Upper lobe of left lung (tissue), 6 donors: ENCODE results near the gene KRTAP29-1. TPM values are rescaled to one million over a fixed set of nuclear protein-coding genes. Genes with fewer than 3 reads are reported as not detected.
A peak's percentile ranks its signal among the peaks of the same experiment; 100 is the strongest.
"Not testable (repeated sequence)": the region's sequence is repeated elsewhere in the genome, so short reads cannot be mapped to it uniquely, and the experiment has no call there.

Experiments
- ATAC-seq, 2 donors: fragments of 200-7000 bp; cut with Tn5 transposase; one replicate each; pipeline ENCODE4 v1.9.1; 2022; ENCODE audit warnings: mild to moderate bottlenecking in 2 of 2, moderate library complexity in 2 of 2; ENCODE audit not compliant: low FRiP score in 2 of 2
- DNase-seq, 2 donors: peaks; one replicate each; pipeline ENCODE4 v3.0.0-alpha.2; 2019 to 2020
- H3K27ac ChIP-seq, 4 donors: fragments of 200-600 bp; sonication (generic); one replicate each; pipeline ENCODE4 v1.5.1; 2016 to 2019
- H3K27me3 ChIP-seq, 4 donors: fragments of 200-600 bp; sonication (generic); one replicate each; pipeline ENCODE4 v1.5.1; 2017 to 2019
- H3K36me3 ChIP-seq, 4 donors: fragments of 200-600 bp; sonication (generic); one replicate each; pipeline ENCODE4 v1.5.1; 2016 to 2019
- H3K4me1 ChIP-seq, 4 donors: fragments of 200-600 bp; sonication (generic); one replicate each; pipeline ENCODE4 v1.5.1; 2018 to 2019
- H3K4me3 ChIP-seq, 4 donors: fragments of 200-600 bp; sonication (generic); one replicate each; pipeline ENCODE4 v1.5.1; 2017 to 2019; ENCODE audit warnings: mild to moderate bottlenecking in 2 of 4, moderate library complexity in 1 of 4
- H3K9me3 ChIP-seq, 4 donors: fragments of 200-600 bp; sonication (generic); one replicate each; pipeline ENCODE4 v1.5.1; 2018 to 2019
- EP300 ChIP-seq, 4 donors: sonication (generic); formaldehyde crosslinking; IDR thresholded peaks; one replicate each; pipeline ENCODE4 v1.5.1; 2017; ENCODE audit warnings: antibody characterized with exemption in 4 of 4, control low read depth in 2 of 4
- POLR2A ChIP-seq, 4 donors: fragments of 450-650 bp; IDR thresholded peaks; one replicate each; pipeline ENCODE4 v1.5.1; 2016 to 2017; ENCODE audit warnings: antibody characterized with exemption in 4 of 4, mild to moderate bottlenecking in 2 of 4
- POLR2AphosphoS5 ChIP-seq, 2 donors: sonication (generic); formaldehyde crosslinking; IDR thresholded peaks; one replicate each; pipeline ENCODE4 v1.5.1; 2017; ENCODE audit warnings: antibody characterized with exemption in 2 of 2
- WGBS, 2 donors: methylation state at CpG; one replicate each; pipeline ENCODE4 v1.1.5; 2017 to 2018; 5-methylcytosine and 5-hydroxymethylcytosine counted together
- total RNA-seq, 6 donors: library from RNA; depleted of rRNA in 4 of 6; stranded (reverse); fragments of >200 nt in 4 of 6; gene quantifications; one replicate each; pipeline versions ENCODE4 v1.1.0 to v1.2.1, GENCODE V29; 2016 to 2021
- TF ChIP-seq, protein P1 (sequence below), 6 experiments: fragments of 450-650 bp in 4 of 6; fragments of 200-600 bp in 2 of 6; sonication (generic) in 2 of 6; IDR thresholded peaks; one replicate each; pipeline ENCODE4 v1.5.1; 2016 to 2019; ENCODE audit warnings: antibody characterized with exemption in 6 of 6
- donor health status: DM: no; HTN: no; CAD: no; lungs with moderate emphysema.
- donor health status: DM: no; HTN: yes; CAD: no; lungs with severe emphysema.

The KRTAP29-1 gene
- total RNA-seq, 6 donors from 2014 or later = not detected

DNA sequence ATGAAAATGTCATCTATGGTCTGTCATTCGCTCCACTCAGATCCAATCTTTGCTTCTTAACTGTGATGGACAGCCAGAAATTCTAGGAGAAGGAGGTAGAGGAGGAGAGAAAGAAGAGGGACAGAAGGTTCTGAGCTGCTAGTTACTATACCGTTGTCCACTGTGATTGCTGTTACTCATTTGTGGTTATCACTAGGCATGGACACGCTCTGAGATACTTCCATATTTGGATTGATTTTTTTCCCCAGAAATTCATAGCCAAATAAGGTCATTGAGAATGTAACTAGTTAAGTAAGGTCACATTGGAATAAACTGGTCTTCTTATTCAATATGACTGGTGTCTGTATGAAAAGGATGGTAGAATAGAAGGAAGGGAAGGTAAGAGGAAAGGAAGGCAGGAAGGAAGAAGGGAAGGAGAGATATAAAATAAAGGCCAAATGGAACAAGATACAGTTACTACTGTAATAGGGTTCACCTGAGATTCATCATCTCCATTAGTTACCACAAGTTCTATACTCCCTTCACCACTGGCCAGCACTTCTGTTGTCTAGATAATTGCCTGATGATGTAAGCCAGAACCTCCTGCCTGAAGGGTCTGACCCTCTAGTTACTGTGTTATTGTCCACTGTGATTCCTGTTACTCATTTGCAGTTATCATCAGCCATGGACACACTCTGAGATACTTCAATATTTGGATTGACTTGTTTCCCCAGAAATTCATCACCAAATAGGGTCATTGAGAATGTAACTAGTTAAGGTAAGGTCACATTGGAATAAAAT is 24.3 kb downstream of the KRTAP29-1 start:
- TF ChIP-seq POLR2AphosphoS5 (IDR thresholded peaks at IDR 0.05) (no peak), POLR2A (IDR thresholded peaks at IDR 0.05) (no peak), EP300 (IDR thresholded peaks at IDR 0.05) (no peak)
- TF ChIP-seq, protein P1, sequence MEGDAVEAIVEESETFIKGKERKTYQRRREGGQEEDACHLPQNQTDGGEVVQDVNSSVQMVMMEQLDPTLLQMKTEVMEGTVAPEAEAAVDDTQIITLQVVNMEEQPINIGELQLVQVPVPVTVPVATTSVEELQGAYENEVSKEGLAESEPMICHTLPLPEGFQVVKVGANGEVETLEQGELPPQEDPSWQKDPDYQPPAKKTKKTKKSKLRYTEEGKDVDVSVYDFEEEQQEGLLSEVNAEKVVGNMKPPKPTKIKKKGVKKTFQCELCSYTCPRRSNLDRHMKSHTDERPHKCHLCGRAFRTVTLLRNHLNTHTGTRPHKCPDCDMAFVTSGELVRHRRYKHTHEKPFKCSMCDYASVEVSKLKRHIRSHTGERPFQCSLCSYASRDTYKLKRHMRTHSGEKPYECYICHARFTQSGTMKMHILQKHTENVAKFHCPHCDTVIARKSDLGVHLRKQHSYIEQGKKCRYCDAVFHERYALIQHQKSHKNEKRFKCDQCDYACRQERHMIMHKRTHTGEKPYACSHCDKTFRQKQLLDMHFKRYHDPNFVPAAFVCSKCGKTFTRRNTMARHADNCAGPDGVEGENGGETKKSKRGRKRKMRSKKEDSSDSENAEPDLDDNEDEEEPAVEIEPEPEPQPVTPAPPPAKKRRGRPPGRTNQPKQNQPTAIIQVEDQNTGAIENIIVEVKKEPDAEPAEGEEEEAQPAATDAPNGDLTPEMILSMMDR (IDR thresholded peaks at IDR 0.05) = no peak
- H3K27me3 ChIP-seq = no peaks in the 10 kb centered on the region
- no peak overlapping the region for H3K4me3 ChIP-seq
- no peaks in the 10 kb centered on the region for H3K36me3 ChIP-seq
- ATAC-seq = no peak
- no peaks in the 10 kb centered on the region for H3K4me1 ChIP-seq
- WGBS, 2 donors = 87 to 88% methylated on average over 3 of the region's 3 CpGs
- DNase-seq = no peak
- no peak overlapping the region for H3K27ac ChIP-seq
- no peaks in the 10 kb centered on the region for H3K9me3 ChIP-seq

DNA sequence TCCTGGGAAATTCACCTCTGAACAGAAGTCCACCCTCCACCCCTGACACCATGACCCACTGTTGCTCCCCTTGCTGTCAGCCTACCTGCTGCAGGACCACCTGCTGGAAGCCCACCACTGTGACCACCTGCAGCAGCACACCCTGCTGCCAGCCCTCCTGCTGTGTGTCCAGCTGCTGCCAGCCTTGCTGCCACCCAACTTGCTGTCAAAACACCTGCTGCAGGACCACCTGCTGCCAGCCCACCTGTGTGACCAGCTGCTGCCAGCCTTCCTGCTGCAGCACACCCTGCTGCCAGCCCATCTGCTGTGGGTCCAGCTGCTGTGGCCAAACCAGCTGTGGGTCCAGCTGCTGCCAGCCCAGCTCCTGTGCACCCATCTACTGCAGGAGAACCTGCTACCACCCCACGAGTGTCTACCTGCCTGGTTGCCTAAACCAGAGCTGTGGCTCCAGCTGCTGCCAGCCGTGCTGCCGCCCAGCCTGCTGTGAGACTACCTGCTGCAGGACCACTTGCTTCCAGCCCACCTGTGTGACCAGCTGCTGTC is 26.9 kb downstream of the KRTAP29-1 start, which contains the start of gene KRTAP9-7:
KRTAP9-7 (plus strand) TSS at position 51 of the 543 bp plus-strand sequence; CDS start at position 51, 0 bp downstream.
- H3K27me3 ChIP-seq, H3K27ac ChIP-seq, H3K4me3 ChIP-seq, H3K4me1 ChIP-seq, ATAC-seq, H3K36me3 ChIP-seq, H3K9me3 ChIP-seq: not testable (repeated sequence)
- peak in 1 of 2 donors; percentile 54 for DNase-seq
- WGBS, 2 donors = 80% methylated on average over 3 of the region's 3 CpGs; no CpG with 5 or more reads in 1 of the 2 donors

DNA sequence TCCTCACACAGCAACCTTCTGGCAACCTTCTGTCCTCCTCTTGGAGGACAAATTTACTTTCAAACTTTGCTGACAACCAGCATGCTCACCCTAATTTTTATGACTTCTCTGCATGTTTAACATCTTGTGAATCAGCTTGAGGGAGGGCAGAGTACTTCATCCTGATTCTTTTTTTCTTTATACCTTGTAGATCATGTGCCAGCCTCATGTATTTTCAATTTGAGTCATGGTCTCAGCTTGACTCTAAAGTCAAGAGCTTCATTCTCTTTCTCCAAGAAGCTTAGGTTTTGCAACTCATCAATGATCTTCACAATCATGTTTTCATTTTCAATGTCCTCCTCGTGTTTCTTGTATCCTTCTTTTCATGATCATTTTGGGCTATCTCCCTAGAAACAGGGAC is 30.8 kb downstream of the KRTAP29-1 start:
- Histone ChIP-seq H3K4me3 (no peak overlapping the region), H3K27ac (no peak overlapping the region), H3K9me3 (no peaks in the 10 kb centered on the region), H3K4me1 (no peaks in the 10 kb centered on the region), H3K36me3 (no peaks in the 10 kb centered on the region), H3K27me3 (no peaks in the 10 kb centered on the region)
- DNase-seq = no peak
- no peak for ATAC-seq
- TF ChIP-seq POLR2A (IDR thresholded peaks at IDR 0.05) (no peak), EP300 (IDR thresholded peaks at IDR 0.05) (no peak), POLR2AphosphoS5 (IDR thresholded peaks at IDR 0.05) (no peak)
- TF ChIP-seq, protein P1 (IDR thresholded peaks at IDR 0.05) = no peak
- WGBS, 2 donors = 42% methylated on average over 1 of the region's 1 CpG; no CpG with 5 or more reads in 1 of the 2 donors

DNA sequence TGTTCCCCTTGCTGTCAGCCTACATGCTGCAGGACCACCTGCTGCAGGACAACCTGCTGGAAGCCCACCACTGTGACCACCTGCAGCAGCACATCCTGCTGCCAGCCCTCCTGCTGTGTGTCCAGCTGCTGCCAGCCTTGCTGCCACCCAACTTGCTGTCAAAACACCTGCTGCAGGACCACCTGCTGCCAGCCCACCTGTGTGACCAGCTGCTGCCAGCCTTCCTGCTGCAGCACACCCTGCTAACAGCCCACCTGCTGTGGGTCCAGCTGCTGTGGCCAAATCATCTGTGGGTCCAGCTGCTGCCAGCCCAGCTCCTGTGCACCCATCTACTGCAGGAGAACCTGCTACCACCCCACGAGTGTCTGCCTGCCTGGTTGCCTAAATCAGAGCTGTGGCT is 31.3 kb downstream of the KRTAP29-1 start:
- DNase-seq, H3K4me3 ChIP-seq, H3K4me1 ChIP-seq, ATAC-seq, H3K9me3 ChIP-seq, H3K27me3 ChIP-seq, H3K27ac ChIP-seq, H3K36me3 ChIP-seq: not testable (repeated sequence)
- WGBS, 2 donors = no CpG with 5 or more reads among the region's 1 CpG

DNA sequence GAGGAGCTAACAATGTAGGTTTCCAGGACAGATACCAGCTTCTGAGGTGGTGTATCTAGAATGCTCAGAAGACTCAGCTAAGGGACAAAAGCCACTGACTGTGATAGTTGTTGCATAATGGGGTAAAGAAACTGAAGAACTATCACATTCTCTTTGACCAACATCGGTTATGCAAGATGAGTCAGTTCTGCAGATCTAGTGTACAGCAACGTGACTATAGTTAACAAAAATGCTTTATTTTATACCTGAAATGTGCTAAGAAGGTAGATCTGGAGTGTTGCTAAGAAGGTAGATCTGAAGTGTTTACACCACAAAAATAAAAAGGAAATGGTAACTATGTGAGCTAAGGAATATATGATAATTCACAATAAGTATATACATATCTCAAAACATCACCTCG is 34.9 kb downstream of the KRTAP29-1 start:
- H3K36me3 ChIP-seq = no peaks in the 10 kb centered on the region
- H3K27ac ChIP-seq = no peak overlapping the region
- H3K4me1 ChIP-seq = no peaks in the 10 kb centered on the region
- H3K27me3 ChIP-seq = no peaks in the 10 kb centered on the region
- 81% methylated on average over 3 of the region's 3 CpGs; no CpG with 5 or more reads in 1 of the 2 donors for WGBS, 2 donors
- DNase-seq (no peak), ATAC-seq (no peak)
- TF ChIP-seq EP300 (IDR thresholded peaks at IDR 0.05) (no peak), POLR2A (IDR thresholded peaks at IDR 0.05) (no peak), POLR2AphosphoS5 (IDR thresholded peaks at IDR 0.05) (no peak)
- TF ChIP-seq, protein P1 (IDR thresholded peaks at IDR 0.05) = no peak
- H3K4me3 ChIP-seq = no peak overlapping the region
- H3K9me3 ChIP-seq = no peaks in the 10 kb centered on the region

DNA sequence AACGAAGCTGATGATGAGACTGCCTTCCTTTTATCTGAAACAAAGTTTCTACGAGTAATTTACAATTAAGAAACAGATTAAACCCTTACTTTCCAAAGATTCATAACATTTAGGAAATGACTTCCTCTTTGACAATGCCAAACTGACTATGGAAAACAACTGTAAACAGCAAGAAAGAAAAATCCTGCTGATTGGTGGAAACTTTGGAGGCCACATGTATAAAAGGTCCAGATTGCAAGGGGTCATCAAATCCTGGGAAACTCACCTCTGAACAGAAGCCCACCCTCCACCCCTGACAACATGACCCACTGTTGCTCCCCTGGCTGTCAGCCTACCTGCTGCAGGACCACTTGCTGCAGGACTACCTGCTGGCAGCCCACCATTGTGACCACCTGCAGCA is 37.6 kb downstream of the KRTAP29-1 start, which contains the start of gene KRTAP9-6:
KRTAP9-6 (plus strand) TSS at position 301 of the 400 bp plus-strand sequence; CDS start at position 301, 0 bp downstream.
- 27 to 39% methylated on average over 2 of the region's 2 CpGs for WGBS, 2 donors
- no peaks in the 10 kb centered on the region for H3K27me3 ChIP-seq

More for the DNA sequence above, 37.6 kb downstream of the KRTAP29-1 start, which contains the start of gene KRTAP9-6:
- no peaks in the 10 kb centered on the region for H3K36me3 ChIP-seq
- no peaks in the 10 kb centered on the region for H3K9me3 ChIP-seq
- TF ChIP-seq, protein P1 (IDR thresholded peaks at IDR 0.05) = no peak
- no peak for TF ChIP-seq POLR2AphosphoS5 (IDR thresholded peaks at IDR 0.05)
- TF ChIP-seq POLR2A (IDR thresholded peaks at IDR 0.05) = no peak
- TF ChIP-seq EP300 (IDR thresholded peaks at IDR 0.05) = no peak
- ATAC-seq (no peak), DNase-seq (no peak)
- H3K4me3 ChIP-seq = no peak within 1 kb of the TSS
- no peak within 1 kb of the TSS for H3K27ac ChIP-seq
- H3K4me1 ChIP-seq = no peaks in the 10 kb centered on the region
